ENCODE results near the gene TSSC4.

The TSSC4 gene

DNA sequence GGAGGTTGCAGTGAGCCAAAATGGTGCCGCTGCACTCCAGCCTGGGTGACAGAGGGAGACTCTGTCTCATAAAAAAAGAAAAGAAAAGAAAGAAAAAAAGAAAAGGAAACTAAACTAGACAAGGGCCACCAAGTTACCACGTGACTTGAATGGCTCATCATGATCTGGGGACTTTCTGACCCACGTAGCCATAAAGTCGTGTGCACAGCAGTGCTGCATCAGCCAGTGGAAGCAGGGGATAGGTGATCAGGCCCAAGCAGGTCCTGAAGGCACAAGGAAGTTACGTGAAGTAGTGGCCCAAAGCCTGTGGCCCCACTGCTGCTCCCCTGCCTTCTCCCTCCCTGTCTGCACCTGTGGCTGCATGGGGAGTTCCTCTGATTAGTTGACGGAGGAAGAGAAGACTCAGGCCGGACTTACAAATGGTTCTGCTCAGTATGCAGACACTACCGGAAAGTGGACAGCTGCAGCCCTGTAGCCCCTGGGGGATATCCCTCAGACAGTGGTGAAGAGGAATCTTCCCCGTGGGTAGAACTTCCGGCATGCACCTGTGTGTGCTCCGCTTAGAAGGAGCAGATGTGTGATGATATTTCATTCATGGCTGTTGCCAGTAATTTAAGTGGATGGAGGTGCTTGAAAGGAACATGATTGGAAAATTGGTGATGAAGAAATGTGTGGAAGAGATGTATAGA lies 41.7 kb upstream of the TSSC4 start:
- TF ChIP-seq, protein P1, sequence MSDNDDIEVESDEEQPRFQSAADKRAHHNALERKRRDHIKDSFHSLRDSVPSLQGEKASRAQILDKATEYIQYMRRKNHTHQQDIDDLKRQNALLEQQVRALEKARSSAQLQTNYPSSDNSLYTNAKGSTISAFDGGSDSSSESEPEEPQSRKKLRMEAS (IDR thresholded peaks at IDR 0.05): no peak
- TF ChIP-seq FOXM1 (IDR thresholded peaks at IDR 0.05; ENCODE audit: borderline replicate concordance, low read depth) (no peak), TAF1 (IDR thresholded peaks at IDR 0.05; ENCODE audit: low read depth) (no peak), TEAD4 (IDR thresholded peaks at IDR 0.05) (no peak), EP300 (IDR thresholded peaks at IDR 0.05; ENCODE audit: borderline replicate concordance) (no peak), ZBTB7A (IDR thresholded peaks at IDR 0.05; ENCODE audit: low read depth) (no peak), NFIC (IDR thresholded peaks at IDR 0.05) (no peak)
- TF ChIP-seq, protein P2, sequence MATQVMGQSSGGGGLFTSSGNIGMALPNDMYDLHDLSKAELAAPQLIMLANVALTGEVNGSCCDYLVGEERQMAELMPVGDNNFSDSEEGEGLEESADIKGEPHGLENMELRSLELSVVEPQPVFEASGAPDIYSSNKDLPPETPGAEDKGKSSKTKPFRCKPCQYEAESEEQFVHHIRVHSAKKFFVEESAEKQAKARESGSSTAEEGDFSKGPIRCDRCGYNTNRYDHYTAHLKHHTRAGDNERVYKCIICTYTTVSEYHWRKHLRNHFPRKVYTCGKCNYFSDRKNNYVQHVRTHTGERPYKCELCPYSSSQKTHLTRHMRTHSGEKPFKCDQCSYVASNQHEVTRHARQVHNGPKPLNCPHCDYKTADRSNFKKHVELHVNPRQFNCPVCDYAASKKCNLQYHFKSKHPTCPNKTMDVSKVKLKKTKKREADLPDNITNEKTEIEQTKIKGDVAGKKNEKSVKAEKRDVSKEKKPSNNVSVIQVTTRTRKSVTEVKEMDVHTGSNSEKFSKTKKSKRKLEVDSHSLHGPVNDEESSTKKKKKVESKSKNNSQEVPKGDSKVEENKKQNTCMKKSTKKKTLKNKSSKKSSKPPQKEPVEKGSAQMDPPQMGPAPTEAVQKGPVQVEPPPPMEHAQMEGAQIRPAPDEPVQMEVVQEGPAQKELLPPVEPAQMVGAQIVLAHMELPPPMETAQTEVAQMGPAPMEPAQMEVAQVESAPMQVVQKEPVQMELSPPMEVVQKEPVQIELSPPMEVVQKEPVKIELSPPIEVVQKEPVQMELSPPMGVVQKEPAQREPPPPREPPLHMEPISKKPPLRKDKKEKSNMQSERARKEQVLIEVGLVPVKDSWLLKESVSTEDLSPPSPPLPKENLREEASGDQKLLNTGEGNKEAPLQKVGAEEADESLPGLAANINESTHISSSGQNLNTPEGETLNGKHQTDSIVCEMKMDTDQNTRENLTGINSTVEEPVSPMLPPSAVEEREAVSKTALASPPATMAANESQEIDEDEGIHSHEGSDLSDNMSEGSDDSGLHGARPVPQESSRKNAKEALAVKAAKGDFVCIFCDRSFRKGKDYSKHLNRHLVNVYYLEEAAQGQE (IDR thresholded peaks at IDR 0.05; ENCODE audit: low read depth): no peak

DNA sequence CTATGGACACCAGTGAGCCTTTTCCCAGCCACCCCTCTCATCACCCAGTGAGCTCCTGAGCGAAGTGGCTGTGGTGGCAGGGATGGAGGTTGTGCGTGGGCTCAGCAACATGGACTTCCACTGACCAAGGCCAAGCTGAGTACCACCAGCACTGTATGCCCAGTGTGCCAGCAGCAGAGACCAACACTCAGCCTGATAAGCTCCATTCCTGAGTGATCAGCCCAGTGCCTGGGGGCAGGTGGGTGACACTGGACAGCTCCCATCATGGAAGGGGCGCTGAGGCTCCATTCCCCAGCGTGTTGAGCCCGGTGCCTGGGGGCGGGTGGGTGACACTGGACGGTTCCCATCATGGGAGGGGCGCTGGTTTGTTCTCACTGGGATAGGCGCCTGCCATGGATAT lies 41.0 kb upstream of the TSSC4 start:
- TF ChIP-seq, protein P3, sequence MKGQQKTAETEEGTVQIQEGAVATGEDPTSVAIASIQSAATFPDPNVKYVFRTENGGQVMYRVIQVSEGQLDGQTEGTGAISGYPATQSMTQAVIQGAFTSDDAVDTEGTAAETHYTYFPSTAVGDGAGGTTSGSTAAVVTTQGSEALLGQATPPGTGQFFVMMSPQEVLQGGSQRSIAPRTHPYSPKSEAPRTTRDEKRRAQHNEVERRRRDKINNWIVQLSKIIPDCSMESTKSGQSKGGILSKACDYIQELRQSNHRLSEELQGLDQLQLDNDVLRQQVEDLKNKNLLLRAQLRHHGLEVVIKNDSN (IDR thresholded peaks at IDR 0.05): no peak
- TF ChIP-seq CEBPB (IDR thresholded peaks at IDR 0.05) (no peak), RAD21 (IDR thresholded peaks at IDR 0.05; ENCODE audit: low read depth) (no peak), TCF12 (IDR thresholded peaks at IDR 0.05; ENCODE audit: low read depth) (no peak), NFIC (IDR thresholded peaks at IDR 0.05) (no peak), TAF1 (IDR thresholded peaks at IDR 0.05; ENCODE audit: low read depth) (no peak), EGR1 (IDR thresholded peaks at IDR 0.05) (no peak), ZBTB7A (IDR thresholded peaks at IDR 0.05; ENCODE audit: low read depth) (no peak), EP300 (IDR thresholded peaks at IDR 0.05; ENCODE audit: borderline replicate concordance) (no peak), YY1 (IDR thresholded peaks at IDR 0.05; ENCODE audit: low read depth) (no peak), TEAD4 (IDR thresholded peaks at IDR 0.05) (no peak), CREB1 (IDR thresholded peaks at IDR 0.05; ENCODE audit: low read depth) (no peak)
- TF ChIP-seq, protein P1 (IDR thresholded peaks at IDR 0.05): no peak
- TF ChIP-seq, protein P2 (IDR thresholded peaks at IDR 0.05; ENCODE audit: low read depth): no peak; the same call in 1 of the 2 replicates

DNA sequence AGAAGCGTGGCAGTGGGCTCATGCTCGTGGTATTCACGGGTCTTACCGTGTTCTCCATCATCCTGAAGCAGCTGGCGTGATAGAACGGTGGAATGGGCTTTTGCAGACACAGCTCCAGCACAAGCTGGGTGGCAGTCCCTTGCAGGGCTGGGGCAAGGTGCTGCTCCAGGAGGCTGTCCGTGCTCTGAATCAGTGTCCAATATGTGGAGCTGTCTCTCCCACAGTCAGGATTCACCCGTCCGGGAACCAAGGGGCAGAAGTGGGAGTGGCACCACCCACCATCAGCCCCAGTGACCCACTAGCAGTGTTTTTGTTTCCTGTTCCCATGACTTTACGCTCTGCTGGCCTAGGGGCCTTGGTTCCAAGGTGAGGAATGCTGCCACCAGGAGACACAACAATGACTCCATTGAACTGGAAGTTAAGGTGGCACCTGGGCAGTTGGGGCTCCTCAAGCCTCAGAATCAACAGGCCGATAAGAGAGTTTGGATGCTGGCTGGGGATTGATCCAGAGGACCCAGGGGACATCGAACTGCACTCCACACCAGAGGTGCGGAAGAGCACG lies 40.4 kb upstream of the TSSC4 start:
- TF ChIP-seq EP300 (IDR thresholded peaks at IDR 0.05; ENCODE audit: borderline replicate concordance) (no peak), FOXM1 (IDR thresholded peaks at IDR 0.05; ENCODE audit: borderline replicate concordance, low read depth) (no peak), ZBTB7A (IDR thresholded peaks at IDR 0.05; ENCODE audit: low read depth) (no peak), TCF12 (IDR thresholded peaks at IDR 0.05; ENCODE audit: low read depth) (no peak), CEBPB (IDR thresholded peaks at IDR 0.05) (no peak), CREB1 (IDR thresholded peaks at IDR 0.05; ENCODE audit: low read depth) (no peak), YY1 (IDR thresholded peaks at IDR 0.05; ENCODE audit: low read depth) (no peak), EGR1 (IDR thresholded peaks at IDR 0.05) (no peak), TAF1 (IDR thresholded peaks at IDR 0.05; ENCODE audit: low read depth) (no peak), TEAD4 (IDR thresholded peaks at IDR 0.05) (no peak), NFIC (IDR thresholded peaks at IDR 0.05) (no peak), RAD21 (IDR thresholded peaks at IDR 0.05; ENCODE audit: low read depth) (no peak)
- TF ChIP-seq, protein P1 (IDR thresholded peaks at IDR 0.05): no peak
- TF ChIP-seq, protein P2 (IDR thresholded peaks at IDR 0.05; ENCODE audit: low read depth): no peak
- TF ChIP-seq, protein P3 (IDR thresholded peaks at IDR 0.05): no peak

DNA sequence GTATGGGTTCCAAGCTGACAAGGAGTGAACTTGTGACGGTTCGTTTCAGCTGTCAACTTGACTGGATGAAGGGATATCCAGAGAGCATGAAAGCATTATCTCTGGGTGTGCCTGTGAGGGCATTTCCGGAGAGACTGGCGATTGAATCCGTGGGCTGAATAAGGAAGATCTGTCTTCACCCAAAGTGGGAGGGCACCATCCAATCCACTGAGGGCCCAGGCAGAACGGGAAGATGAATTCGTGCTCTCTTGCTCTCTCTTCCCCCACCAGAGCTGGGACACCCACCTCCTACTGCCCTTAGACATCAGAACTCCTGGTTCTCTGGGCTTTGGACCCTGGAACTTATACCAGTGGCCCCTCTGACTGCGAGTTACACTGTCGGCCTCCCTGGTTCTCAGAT lies 39.0 kb upstream of the TSSC4 start:
- TF ChIP-seq EP300 (IDR thresholded peaks at IDR 0.05; ENCODE audit: borderline replicate concordance): no peak
- TF ChIP-seq FOXM1 (IDR thresholded peaks at IDR 0.05; ENCODE audit: borderline replicate concordance, low read depth): no peak
- no peak for TF ChIP-seq TEAD4 (IDR thresholded peaks at IDR 0.05)
- TF ChIP-seq, protein P3 (IDR thresholded peaks at IDR 0.05): no peak
- no peak for TF ChIP-seq CREB1 (IDR thresholded peaks at IDR 0.05; ENCODE audit: low read depth)
- TF ChIP-seq CEBPB (IDR thresholded peaks at IDR 0.05): no peak
- no peak for TF ChIP-seq NFIC (IDR thresholded peaks at IDR 0.05)
- TF ChIP-seq RAD21 (IDR thresholded peaks at IDR 0.05; ENCODE audit: low read depth): no peak
- TF ChIP-seq TAF1 (IDR thresholded peaks at IDR 0.05; ENCODE audit: low read depth): no peak
- TF ChIP-seq YY1 (IDR thresholded peaks at IDR 0.05; ENCODE audit: low read depth): no peak
- TF ChIP-seq, protein P1 (IDR thresholded peaks at IDR 0.05): no peak
- TF ChIP-seq TCF12 (IDR thresholded peaks at IDR 0.05; ENCODE audit: low read depth): no peak
- TF ChIP-seq ZBTB7A (IDR thresholded peaks at IDR 0.05; ENCODE audit: low read depth): no peak
- TF ChIP-seq, protein P2 (IDR thresholded peaks at IDR 0.05; ENCODE audit: low read depth): no peak
- TF ChIP-seq EGR1 (IDR thresholded peaks at IDR 0.05): no peak
